Left ventricle myocardium inferior (tissue), 1 donor: ENCODE data around the gene RASAL1. TPM values are rescaled to one million over a fixed set of nuclear protein-coding genes. Genes with fewer than 3 reads are reported as not detected.

Experiments
- DNase-seq: peaks from one replicate; pipeline ENCODE4 v3.0.0-alpha.2; 2020
- H3K27ac ChIP-seq: fragments of 200-600 bp; replicated peaks from 2 replicates; pipeline ENCODE4 v1.8.0; 2021
- H3K27me3 ChIP-seq: fragments of 200-600 bp; 2 replicates; pipeline ENCODE4 v1.8.0; 2021; ENCODE audit warnings: low read depth
- H3K36me3 ChIP-seq: fragments of 200-600 bp; 2 replicates; pipeline ENCODE4 v1.8.0; 2021
- H3K4me1 ChIP-seq: fragments of 200-600 bp; 2 replicates; pipeline ENCODE4 v1.8.0; 2021
- H3K4me3 ChIP-seq: fragments of 200-600 bp; 2 replicates; pipeline ENCODE4 v1.8.0; 2021; ENCODE audit warnings: mild to moderate bottlenecking, moderate library complexity
- H3K9me3 ChIP-seq: fragments of 200-600 bp; replicated peaks from 2 replicates; pipeline ENCODE4 v1.8.0; 2021
- CTCF ChIP-seq: fragments of 200-600 bp; IDR thresholded peaks from 2 replicates; pipeline ENCODE4 v1.8.0; 2021; ENCODE audit warnings: antibody characterized with exemption, mild to moderate bottlenecking, borderline replicate concordance
- intact Hi-C: fragments of 100-400 bp; cut with micrococcal nuclease; formaldehyde crosslinking; loops from one replicate; pipeline ENCODE4 v1.11.0; 2022
- total RNA-seq: library from RNA; stranded (reverse); fragmentation: NEBNext Ultra II Directional; extraction: Animal tissue kit (Norgen Biotek cat#: 25700); gene quantifications from one replicate; pipeline ENCODE4 v1.2.1, GENCODE V29; 2021
- donor health status: DM: no; HTN: yes; CAD: no; lungs with severe emphysema.

The RASAL1 gene
- total RNA-seq, 1 donor from 2014 or later = not detected

- H3K27ac ChIP-seq = no peak overlapping the region
- H3K36me3 ChIP-seq = no peaks in the 10 kb centered on the region
- no peaks in the 10 kb centered on the region for H3K9me3 ChIP-seq
- intact Hi-C loops = no loop called here
- peaks cover 62% of the 10 kb centered on the region for H3K27me3 ChIP-seq
- TF ChIP-seq CTCF = no peak
- H3K4me1 ChIP-seq = peaks cover 5% of the 10 kb centered on the region
- H3K4me3 ChIP-seq = no peak overlapping the region
- DNase-seq = no peak
Observed at GRCh38 chr12:113105606-113106271, 29.8 kb downstream of the RASAL1 start.

- H3K27me3 ChIP-seq = peaks cover 62% of the 10 kb centered on the region
- H3K4me3 ChIP-seq = no peak overlapping the region
- H3K27ac ChIP-seq = no peak overlapping the region
- H3K4me1 ChIP-seq = peaks cover 5% of the 10 kb centered on the region
- DNase-seq = no peak
- intact Hi-C loops = no loop called here
- no peaks in the 10 kb centered on the region for H3K9me3 ChIP-seq
- no peak for TF ChIP-seq CTCF
- no peaks in the 10 kb centered on the region for H3K36me3 ChIP-seq
Observed at GRCh38 chr12:113104953-113105510, 30.5 kb downstream of the RASAL1 start.

GRCh38 chr12:113103756-113104450 is 31.7 kb downstream of the RASAL1 start:
- H3K27ac ChIP-seq = no peak overlapping the region
- TF ChIP-seq CTCF = no peak
- H3K4me1 ChIP-seq = peaks cover 5% of the 10 kb centered on the region
- H3K36me3 ChIP-seq = no peaks in the 10 kb centered on the region
- no peak overlapping the region for H3K4me3 ChIP-seq
- no peaks in the 10 kb centered on the region for H3K9me3 ChIP-seq
- H3K27me3 ChIP-seq = peaks cover 68% of the 10 kb centered on the region
- intact Hi-C loops = no loop called here
- no peak for DNase-seq

GRCh38 chr12:113102811-113103210 is 32.8 kb downstream of the RASAL1 start:
- Histone ChIP-seq H3K4me1 (peaks cover 9% of the 10 kb centered on the region), H3K27ac (no peak overlapping the region), H3K9me3 (no peaks in the 10 kb centered on the region), H3K4me3 (no peak overlapping the region), H3K27me3 (peaks cover 71% of the 10 kb centered on the region), H3K36me3 (no peaks in the 10 kb centered on the region)
- intact Hi-C loops = no loop called here
- no peak for DNase-seq
- TF ChIP-seq CTCF = no peak

- H3K36me3 ChIP-seq = no peaks in the 10 kb centered on the region
- no peak for DNase-seq
- no peaks in the 10 kb centered on the region for H3K9me3 ChIP-seq
- H3K27ac ChIP-seq = no peak overlapping the region
- intact Hi-C loops = no loop called here
- H3K4me1 ChIP-seq = peaks cover 9% of the 10 kb centered on the region
- no peak for TF ChIP-seq CTCF
- peaks cover 80% of the 10 kb centered on the region for H3K27me3 ChIP-seq
- H3K4me3 ChIP-seq = no peak overlapping the region
Observed at GRCh38 chr12:113101751-113102150, 33.8 kb downstream of the RASAL1 start.
